Lower leg skin (tissue), 3 donors: ENCODE data around the gene ZNF282.

ENCODE experiments used
- CTCF ChIP-seq, 3 donors: fragments of 450-650 bp; IDR thresholded peaks; one replicate each; pipeline ENCODE4 v1.5.1; 2016; ENCODE audit warnings: antibody characterized with exemption in 3 of 3, mild to moderate bottlenecking in 3 of 3, moderate library complexity in 2 of 3
- POLR2A ChIP-seq, 2 donors: fragments of 450-650 bp; IDR thresholded peaks; one replicate each; pipeline ENCODE4 v1.6.1; 2016 to 2017; ENCODE audit warnings: antibody characterized with exemption in 2 of 2, mild to moderate bottlenecking in 1 of 2, moderate library complexity in 1 of 2

DNA sequence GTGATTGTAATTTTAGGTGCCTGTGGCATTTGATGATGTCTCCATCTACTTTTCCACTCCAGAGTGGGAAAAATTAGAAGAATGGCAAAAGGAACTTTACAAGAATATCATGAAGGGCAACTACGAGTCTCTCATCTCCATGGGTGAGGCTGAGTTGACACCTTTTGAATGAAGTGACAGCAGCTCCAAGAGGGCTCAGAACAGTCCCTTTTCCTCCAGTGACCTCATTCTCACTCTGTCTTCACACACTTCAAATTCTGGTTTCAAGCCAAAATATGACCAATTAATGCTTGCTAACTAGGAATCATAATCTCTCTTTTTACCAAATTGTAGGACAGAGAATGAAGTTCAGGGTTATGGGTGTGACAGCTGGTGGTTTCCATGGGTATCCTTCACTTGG lies 29.2 kb upstream of the ZNF282 start:
- TF ChIP-seq CTCF (IDR thresholded peaks at IDR 0.05) (no peak), POLR2A (IDR thresholded peaks at IDR 0.05) (no peak)
